Hair follicular keratinocyte (primary cell): Measurements from ENCODE around the gene WDR74. TPM values are rescaled to one million over a fixed set of nuclear protein-coding genes. Genes with fewer than 3 reads are reported as not detected.

Experiments used
- total RNA-seq: library from RNA; depleted of rRNA; stranded (reverse); fragments of >200 nt; gene quantifications from 2 replicates; pipeline ENCODE4 v1.2.3, GENCODE V29; 2015

WDR74 gene
- total RNA-seq = 65.8 and 125 TPM in 2 replicates

GRCh38 chr11:62839050-62839945 is at the start of gene WDR74:
Gene WDR74 (minus strand): TSS chr11:62839590. CDS start chr11:62839570, 20 bp downstream.

GRCh38 chr11:62880803-62881578 is 41.6 kb upstream of the WDR74 start, which contains the start of gene SLC3A2:
Gene SLC3A2 (plus strand): TSS chr11:62880896. CDS start chr11:62881024, 128 bp downstream.

GRCh38 chr11:62832336-62833234 is 6.8 kb downstream of the WDR74 start, which contains the start of gene TEX54:
Gene TEX54 (minus strand): TSS chr11:62832841.

GRCh38 chr11:62831520-62832335 is 7.7 kb downstream of the WDR74 start, which contains the start of gene STX5:
Gene STX5 (minus strand): TSS chr11:62832051. CDS start chr11:62831243, 808 bp downstream.

GRCh38 chr11:62805076-62805892 is 34.1 kb downstream of the WDR74 start, which contains the start of gene NXF1:
Gene NXF1 (minus strand): TSS chr11:62805440. CDS start chr11:62805356, 84 bp downstream.

GRCh38 chr11:62791501-62792201 is 47.7 kb downstream of the WDR74 start, which contains the start of gene TMEM223:
Gene TMEM223 (minus strand): TSS chr11:62792006. CDS start chr11:62791994, 12 bp downstream.

GRCh38 chr11:62787005-62787759 is 52.2 kb downstream of the WDR74 start, which contains the start of gene TMEM179B:
Gene TMEM179B (plus strand): TSS chr11:62787402. CDS start chr11:62787432, 30 bp downstream.

Other genes starting within 250 kb of the WDR74 start
- gene TUT1, start 248.1 kb downstream of the WDR74 start, total RNA-seq = 8.4 and 13.9 TPM in 2 replicates
- 97.5 and 169 TPM in 2 replicates for gene MTA2, start 237.7 kb downstream of the WDR74 start, total RNA-seq
- 20.2 and 28.7 TPM in 2 replicates for gene EML3, start 226.8 kb downstream of the WDR74 start, total RNA-seq
- gene ROM1, start 226.3 kb downstream of the WDR74 start, total RNA-seq = 1.7 and 2.3 TPM in 2 replicates
- gene B3GAT3, start 217.6 kb downstream of the WDR74 start, total RNA-seq = 42.0 and 47.1 TPM in 2 replicates
- gene GANAB, start 193.0 kb downstream of the WDR74 start, total RNA-seq = 188 TPM in 2 replicates
- gene INTS5, start 186.3 kb downstream of the WDR74 start, total RNA-seq = 21.2 and 29.4 TPM in 2 replicates
- 53.8 and 88.1 TPM in 2 replicates for gene C11orf98, start 174.4 kb downstream of the WDR74 start, total RNA-seq
- gene CSKMT, start 174.3 kb downstream of the WDR74 start, total RNA-seq = 7.8 and 19.2 TPM in 2 replicates
- 12.5 and 22.6 TPM in 2 replicates for gene UQCC3, start 167.9 kb downstream of the WDR74 start, total RNA-seq
- gene LBHD1, start 167.3 kb downstream of the WDR74 start, total RNA-seq = 2.4 and 3.4 TPM in 2 replicates
- 139 and 165 TPM in 2 replicates for gene UBXN1, start 160.5 kb downstream of the WDR74 start, total RNA-seq
- 0.08 TPM in 2 replicates for gene LRRN4CL, start 150.1 kb downstream of the WDR74 start, total RNA-seq
- 20.9 and 34.7 TPM in 2 replicates for gene BSCL2, start 132.2 kb downstream of the WDR74 start, total RNA-seq
- gene GNG3, start 131.9 kb downstream of the WDR74 start, total RNA-seq = not detected in 2 replicates
- 6.4 and 6.5 TPM in 2 replicates for gene HNRNPUL2, start 112.1 kb downstream of the WDR74 start, total RNA-seq
- 15.5 and 17.5 TPM in 2 replicates for gene TTC9C, start 111.1 kb downstream of the WDR74 start, total RNA-seq
- 5.0 and 6.1 TPM in 2 replicates for gene ZBTB3, start 85.4 kb downstream of the WDR74 start, total RNA-seq
- 125 and 151 TPM in 2 replicates for gene POLR2G, start 78.0 kb downstream of the WDR74 start, total RNA-seq
- 11.5 and 22.3 TPM in 2 replicates for gene TAF6L, start 68.2 kb downstream of the WDR74 start, total RNA-seq
- 46.2 and 52.1 TPM in 2 replicates for gene TMEM179B, start 52.2 kb downstream of the WDR74 start, total RNA-seq
- 42.2 and 53.8 TPM in 2 replicates for gene TMEM223, start 47.6 kb downstream of the WDR74 start, total RNA-seq
- 21.8 and 26.4 TPM in 2 replicates for gene NXF1, start 34.1 kb downstream of the WDR74 start, total RNA-seq
- gene STX5, start 7.5 kb downstream of the WDR74 start, total RNA-seq = 26.9 and 37.9 TPM in 2 replicates
- not detected in 2 replicates for gene TEX54, start 6.7 kb downstream of the WDR74 start, total RNA-seq
- gene SLC3A2, start 41.3 kb upstream of the WDR74 start, total RNA-seq = 855 and 957 TPM in 2 replicates
- not detected in 2 replicates for gene CHRM1, start 81.8 kb upstream of the WDR74 start, total RNA-seq
- gene SLC22A6, start 145.4 kb upstream of the WDR74 start, total RNA-seq = not detected in 2 replicates
- not detected in 2 replicates for gene SLC22A8, start 176.3 kb upstream of the WDR74 start, total RNA-seq